RKO (cell line): Measurements from ENCODE around the gene COL15A1.

ENCODE experiments used
- DNase-seq: peaks from one replicate; pipeline ENCODE4 v3.0.0-alpha.2; 2016; ENCODE audit warnings: low spot score

COL15A1 gene

DNA sequence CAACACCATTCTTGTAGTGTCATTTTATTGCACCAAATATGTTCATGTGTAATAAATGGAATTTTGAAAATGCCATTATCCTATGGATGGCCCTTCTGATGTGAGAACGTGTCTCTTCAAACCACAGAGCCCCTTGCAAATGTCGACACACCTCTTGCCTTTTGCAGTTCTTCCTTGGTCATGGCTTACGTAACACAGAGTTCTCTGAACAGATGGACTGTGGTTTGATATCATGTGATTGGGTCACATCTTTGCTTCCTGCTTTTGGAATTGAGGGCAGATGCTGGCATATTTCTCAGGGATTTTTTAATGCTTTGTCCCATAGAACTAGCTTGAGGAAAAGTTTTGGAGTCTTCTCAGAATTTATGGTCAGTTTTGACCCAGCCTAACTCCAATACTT, 165.8 kb downstream of the COL15A1 start:
- no peak for DNase-seq

DNA sequence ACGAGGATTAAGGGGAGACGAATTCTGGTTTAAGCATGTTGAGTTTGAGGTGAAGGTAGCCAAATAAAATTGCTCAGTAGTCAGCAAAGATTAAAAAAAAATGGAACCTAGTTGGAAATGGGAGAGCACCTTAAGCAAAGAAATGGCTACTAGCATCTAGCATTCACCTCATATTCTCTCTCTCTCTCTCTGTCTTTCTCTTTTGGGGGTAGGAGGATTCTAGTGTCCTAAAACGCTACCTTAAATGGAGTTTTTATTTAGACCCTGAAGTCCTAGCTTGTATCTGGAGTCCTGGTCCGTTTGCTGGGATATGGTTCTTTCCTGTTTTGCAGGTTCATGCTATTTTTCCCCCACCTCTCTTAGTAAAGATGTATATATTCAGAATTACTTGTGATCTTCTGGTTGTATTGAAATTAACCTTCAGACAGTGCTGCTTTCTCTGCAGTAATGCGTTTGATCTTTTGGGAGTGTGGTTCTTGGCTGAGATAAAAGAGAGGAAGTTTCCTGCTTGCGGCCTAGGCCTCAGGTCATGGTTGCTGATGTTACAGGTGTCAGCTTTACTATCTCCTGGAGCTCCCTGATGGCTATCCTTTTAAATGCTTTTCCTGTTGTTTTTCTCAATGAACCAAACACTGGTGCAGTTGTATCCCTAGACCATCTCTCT, 169.2 kb downstream of the COL15A1 start:
- no peak for DNase-seq

GRCh38 chr9:99113414-99114048, 169.8 kb downstream of the COL15A1 start:
- DNase-seq: no peak

GRCh38 chr9:99114049-99114440, 170.3 kb downstream of the COL15A1 start:
- no peak for DNase-seq

GRCh38 chr9:99114846-99115500, 171.3 kb downstream of the COL15A1 start:
- no peak for DNase-seq

DNA sequence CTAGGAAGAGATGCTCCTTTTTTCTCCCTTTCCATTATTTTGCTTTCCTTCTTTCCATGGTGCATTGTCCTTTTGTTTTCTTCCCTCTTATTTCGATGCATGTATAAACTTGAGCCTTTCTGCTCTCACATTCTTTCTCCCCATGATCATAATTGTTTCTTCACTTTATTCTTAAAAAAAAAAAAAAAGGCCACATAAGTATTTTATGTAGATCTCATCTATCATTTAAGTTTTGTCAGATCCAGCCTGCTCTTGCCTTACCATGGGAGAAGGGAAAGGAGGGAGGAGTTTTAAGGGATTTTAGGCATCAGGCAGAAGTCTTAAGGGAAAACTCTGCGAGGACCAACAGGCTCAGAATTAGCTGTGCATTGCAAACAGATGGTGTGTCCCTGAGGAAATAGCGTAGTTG, 172.3 kb downstream of the COL15A1 start:
- DNase-seq: no peak

DNA sequence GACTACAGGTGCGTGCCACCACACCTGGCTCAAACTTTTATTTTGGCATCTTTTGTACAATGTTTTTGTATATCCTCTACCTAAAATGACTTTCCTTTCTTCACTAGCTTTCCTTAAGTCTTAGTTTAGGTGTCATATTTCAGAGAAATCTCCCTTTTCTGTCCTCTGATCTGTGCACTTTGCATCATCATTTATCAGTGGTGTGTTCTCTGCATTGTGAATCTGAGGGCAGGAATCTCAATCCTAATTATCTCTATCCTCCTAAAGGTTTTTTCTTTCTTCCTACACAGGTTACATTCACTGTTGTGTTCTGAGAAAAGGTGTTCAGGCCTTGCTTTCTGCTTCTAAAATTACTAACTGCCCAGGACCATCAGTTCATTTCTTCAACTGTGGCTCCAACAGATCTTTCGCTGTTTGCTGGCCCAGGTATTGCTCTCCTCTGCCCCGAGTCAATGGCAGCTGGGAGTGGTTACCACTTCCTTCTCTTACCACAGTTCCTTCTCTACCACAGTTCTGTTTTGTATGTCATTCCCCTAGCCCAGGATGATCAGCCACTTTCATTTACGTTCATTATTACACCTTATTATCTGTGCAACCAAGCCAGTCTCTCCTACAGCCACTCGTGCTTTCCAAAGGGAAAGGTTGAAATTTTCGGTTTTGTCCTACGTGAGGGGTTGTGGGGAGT, 175.2 kb downstream of the COL15A1 start:
- no peak for DNase-seq

GRCh38 chr9:99119976-99120655, 176.4 kb downstream of the COL15A1 start:
- no peak for DNase-seq
